ENCODE measurements around the gene PTH2.
A peak's percentile ranks its signal among the peaks of the same experiment; 100 is the strongest.

PTH2 gene, protein sequence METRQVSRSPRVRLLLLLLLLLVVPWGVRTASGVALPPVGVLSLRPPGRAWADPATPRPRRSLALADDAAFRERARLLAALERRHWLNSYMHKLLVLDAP

DNA sequence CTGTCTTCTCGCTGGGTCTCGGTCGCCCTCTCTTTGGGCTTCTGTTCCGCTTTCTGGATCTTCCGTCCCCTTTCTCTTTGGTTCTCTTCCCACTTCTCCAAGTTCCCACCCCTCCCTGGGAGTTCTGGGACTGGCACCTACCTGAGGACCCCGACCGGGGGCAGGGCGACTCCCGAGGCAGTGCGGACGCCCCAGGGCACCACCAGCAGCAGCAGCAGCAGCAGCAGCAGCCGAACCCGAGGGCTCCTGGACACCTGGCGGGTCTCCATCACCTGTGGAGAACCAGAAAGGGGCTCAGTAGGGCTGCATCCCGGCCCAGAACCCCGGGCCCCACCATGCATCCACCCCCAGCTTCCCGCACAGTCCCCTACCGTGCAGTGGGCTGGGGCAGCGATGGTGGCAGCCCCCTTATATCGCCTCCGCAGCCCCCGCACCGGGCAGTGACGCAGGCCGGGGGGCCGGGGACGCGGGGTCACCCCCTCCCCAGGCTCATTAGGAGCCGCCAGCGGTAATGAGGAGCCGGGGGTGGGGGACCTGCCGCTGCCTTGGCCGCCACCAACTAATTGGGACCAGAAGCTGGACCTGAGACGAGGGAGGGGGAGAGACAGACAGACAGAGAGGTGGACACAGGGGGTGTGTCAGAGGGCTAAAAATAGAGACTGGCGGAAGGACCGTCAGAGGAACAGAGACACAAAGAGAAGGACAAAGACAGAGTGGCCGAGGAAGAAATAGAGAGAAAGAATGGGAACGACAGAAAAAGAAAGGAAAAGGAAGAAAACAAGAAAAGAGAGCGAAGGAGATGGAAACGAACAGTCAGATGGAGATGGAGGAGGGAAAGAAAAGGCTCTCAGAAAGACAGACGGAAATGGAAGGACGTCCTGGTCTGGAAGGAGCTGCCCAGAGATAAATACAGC, at the start of gene PTH2:
Gene PTH2, minus strand, starts transcription at position 371 of the 914 bp plus-strand sequence. Its CDS starts 102 bp downstream, at position 269.
- no peak for DNase-seq (ENCODE audit: extremely low read depth, insufficient read length)
- H3K27me3 ChIP-seq (replicated peaks; ENCODE audit: control insufficient read depth, insufficient read depth, low read length): peaks cover 4% of the 10 kb centered on the region
- H3K36me3 ChIP-seq (ENCODE audit: control insufficient read depth, insufficient read depth, low read length): no peaks in the 10 kb centered on the region

DNA sequence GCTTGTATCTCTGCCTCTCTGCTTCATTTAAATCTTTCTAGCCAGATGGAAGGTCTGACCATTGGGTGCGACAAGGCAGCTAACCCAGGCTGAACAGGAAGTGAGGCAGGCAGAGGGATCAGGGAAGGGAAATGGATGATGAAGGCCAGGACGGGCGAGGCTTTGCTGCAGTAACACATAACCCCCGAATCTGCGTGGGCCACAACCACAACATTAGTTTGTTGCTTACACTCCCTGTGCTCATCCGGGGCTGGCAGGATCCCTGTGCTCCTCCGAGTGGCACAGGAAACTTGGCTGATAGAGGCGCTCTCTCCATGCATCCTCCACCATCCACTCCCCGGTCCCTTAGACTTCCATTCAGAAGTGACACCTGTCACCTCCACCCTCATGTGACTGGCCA, 49.7 kb upstream of the PTH2 start:
- TF ChIP-seq, protein P1, sequence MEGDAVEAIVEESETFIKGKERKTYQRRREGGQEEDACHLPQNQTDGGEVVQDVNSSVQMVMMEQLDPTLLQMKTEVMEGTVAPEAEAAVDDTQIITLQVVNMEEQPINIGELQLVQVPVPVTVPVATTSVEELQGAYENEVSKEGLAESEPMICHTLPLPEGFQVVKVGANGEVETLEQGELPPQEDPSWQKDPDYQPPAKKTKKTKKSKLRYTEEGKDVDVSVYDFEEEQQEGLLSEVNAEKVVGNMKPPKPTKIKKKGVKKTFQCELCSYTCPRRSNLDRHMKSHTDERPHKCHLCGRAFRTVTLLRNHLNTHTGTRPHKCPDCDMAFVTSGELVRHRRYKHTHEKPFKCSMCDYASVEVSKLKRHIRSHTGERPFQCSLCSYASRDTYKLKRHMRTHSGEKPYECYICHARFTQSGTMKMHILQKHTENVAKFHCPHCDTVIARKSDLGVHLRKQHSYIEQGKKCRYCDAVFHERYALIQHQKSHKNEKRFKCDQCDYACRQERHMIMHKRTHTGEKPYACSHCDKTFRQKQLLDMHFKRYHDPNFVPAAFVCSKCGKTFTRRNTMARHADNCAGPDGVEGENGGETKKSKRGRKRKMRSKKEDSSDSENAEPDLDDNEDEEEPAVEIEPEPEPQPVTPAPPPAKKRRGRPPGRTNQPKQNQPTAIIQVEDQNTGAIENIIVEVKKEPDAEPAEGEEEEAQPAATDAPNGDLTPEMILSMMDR (IDR thresholded peaks at IDR 0.05; ENCODE audit: insufficient read depth, low read length, poor library complexity, severe bottlenecking): no peak
- peaks cover 2% of the 10 kb centered on the region for H3K36me3 ChIP-seq (ENCODE audit: control insufficient read depth, insufficient read depth, low read length)
- no peaks in the 10 kb centered on the region for H3K27me3 ChIP-seq (replicated peaks; ENCODE audit: control insufficient read depth, insufficient read depth, low read length)
- H3K4me3 ChIP-seq (replicated peaks; ENCODE audit: low read depth, low read length): no peak overlapping the region
- no peak for DNase-seq (ENCODE audit: extremely low read depth, insufficient read length)

More for the DNA sequence above, at the start of gene PTH2:
- TF ChIP-seq, protein P1 (IDR thresholded peaks at IDR 0.05; ENCODE audit: insufficient read depth, low read length, poor library complexity, severe bottlenecking): no peak
- H3K4me3 ChIP-seq (replicated peaks; ENCODE audit: low read depth, low read length): no peak within 1 kb of the TSS

DNA sequence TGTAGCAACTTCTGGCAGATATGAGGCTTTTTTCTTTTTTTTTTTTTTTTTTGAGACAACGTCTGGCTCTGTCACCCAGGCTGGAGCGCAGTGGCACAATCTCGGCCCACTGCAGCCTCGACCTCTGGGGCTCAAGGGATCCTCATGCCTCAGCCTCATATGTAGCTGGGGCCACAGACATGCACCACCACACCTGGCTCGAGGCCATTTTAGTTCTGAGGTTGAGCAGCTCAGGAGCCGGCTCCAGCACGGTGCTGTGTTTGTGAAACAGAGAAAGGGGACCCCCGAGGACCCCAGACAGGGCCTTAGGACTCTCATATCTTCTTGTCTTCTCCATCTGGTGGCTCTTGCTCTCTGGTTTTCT, 47.4 kb upstream of the PTH2 start:
- TF ChIP-seq, protein P1 (IDR thresholded peaks at IDR 0.05; ENCODE audit: insufficient read depth, low read length, poor library complexity, severe bottlenecking): no peak
- DNase-seq (ENCODE audit: extremely low read depth, insufficient read length): no peak
- Histone ChIP-seq H3K27me3 (replicated peaks; ENCODE audit: control insufficient read depth, insufficient read depth, low read length) (no peaks in the 10 kb centered on the region), H3K36me3 (ENCODE audit: control insufficient read depth, insufficient read depth, low read length) (peaks cover 5% of the 10 kb centered on the region), H3K4me3 (replicated peaks; ENCODE audit: low read depth, low read length) (no peak overlapping the region)

DNA sequence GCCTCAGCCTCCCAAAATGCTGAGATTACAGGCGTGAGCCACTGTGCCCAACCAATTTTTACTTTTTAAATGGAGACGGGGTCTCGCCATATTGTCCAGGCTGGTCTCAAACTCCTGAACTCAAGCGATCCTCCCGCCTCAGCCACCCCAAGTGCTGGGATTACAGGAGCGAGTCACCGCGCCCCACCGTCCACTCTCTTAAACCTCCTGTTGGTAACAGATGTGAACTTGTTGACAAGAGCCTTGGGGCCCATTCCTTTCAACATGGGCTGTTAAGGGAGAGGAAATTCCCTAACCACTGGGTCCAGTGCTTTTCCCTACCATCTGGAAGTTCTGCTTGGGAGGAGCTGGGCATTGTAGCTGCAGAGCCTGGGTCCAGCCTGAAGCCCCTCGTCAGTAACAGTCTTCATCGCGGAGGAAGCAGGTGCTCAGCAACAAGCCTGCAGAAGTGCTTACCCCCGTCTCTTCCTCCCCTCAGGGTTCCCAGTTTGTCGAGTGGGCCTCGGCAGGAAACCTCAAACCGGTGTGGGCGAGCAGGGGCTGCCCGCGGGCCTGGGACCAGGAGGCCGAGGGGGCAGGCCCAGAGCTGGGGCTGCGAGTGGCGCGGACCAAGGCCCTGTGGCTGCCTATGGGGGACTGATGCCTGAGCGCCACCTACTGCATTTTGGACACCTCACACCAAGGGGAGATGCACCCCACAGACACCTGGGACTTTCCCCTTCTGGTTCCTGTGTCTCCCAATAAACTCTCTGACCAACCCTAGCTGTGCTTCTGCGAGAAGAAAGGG, 46.8 kb upstream of the PTH2 start:
- Histone ChIP-seq H3K4me3 (replicated peaks; ENCODE audit: low read depth, low read length) (no peak overlapping the region), H3K27me3 (replicated peaks; ENCODE audit: control insufficient read depth, insufficient read depth, low read length) (no peaks in the 10 kb centered on the region), H3K36me3 (ENCODE audit: control insufficient read depth, insufficient read depth, low read length) (peaks cover 6% of the 10 kb centered on the region)
- TF ChIP-seq, protein P1 (IDR thresholded peaks at IDR 0.05; ENCODE audit: insufficient read depth, low read length, poor library complexity, severe bottlenecking): peak; percentile 86
- DNase-seq (ENCODE audit: extremely low read depth, insufficient read length): peak; percentile 91

DNA sequence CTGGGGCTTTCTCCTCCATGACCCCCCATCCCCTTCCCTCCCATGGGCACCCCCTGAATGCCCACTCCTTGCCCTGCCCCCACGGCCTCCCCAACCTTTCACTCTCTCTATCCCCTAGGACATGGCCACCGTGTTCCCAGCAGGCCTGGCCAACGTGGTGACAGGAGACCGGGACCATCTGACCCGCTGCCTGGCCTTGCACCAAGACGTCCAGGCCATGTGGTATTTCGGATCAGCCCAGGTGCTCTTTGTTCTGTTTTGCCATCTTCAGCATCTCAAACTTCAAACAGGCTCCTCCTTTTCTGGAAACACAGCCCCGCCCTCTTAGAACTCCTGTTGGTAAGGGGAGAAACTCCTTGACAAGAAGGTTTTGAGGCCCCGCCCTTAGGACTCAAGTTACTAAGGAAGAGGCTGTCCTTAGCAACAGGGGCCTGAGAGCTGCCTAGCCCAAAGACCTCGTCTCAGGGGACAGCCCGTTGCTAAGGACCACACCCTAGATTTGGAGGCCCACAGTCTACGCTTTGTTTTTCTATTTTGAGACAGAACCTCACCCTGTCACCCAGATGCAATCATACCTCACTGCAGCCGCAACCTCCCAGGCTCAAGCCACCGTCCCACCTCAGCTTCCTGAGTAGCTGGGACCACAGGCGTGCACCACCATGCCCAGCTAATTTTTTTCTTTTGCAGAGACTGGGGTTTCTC, 45.7 kb upstream of the PTH2 start:
- DNase-seq (ENCODE audit: extremely low read depth, insufficient read length): peak; percentile 83
- H3K4me3 ChIP-seq (replicated peaks; ENCODE audit: low read depth, low read length): no peak overlapping the region
- TF ChIP-seq, protein P1 (IDR thresholded peaks at IDR 0.05; ENCODE audit: insufficient read depth, low read length, poor library complexity, severe bottlenecking): no peak
- H3K36me3 ChIP-seq (ENCODE audit: control insufficient read depth, insufficient read depth, low read length): peaks cover 10% of the 10 kb centered on the region
- no peaks in the 10 kb centered on the region for H3K27me3 ChIP-seq (replicated peaks; ENCODE audit: control insufficient read depth, insufficient read depth, low read length)

All from GM06990 (cell line).